ENCODE data around the gene ENO4. TPM values are rescaled to one million over a fixed set of nuclear protein-coding genes. Genes with fewer than 3 reads are reported as not detected.

The ENO4 gene
- total and polyA plus RNA-seq, 8 donors = 0.05 to 2.2 (median 0.31) TPM; not detected in 4

- TF ChIP-seq, protein P1, sequence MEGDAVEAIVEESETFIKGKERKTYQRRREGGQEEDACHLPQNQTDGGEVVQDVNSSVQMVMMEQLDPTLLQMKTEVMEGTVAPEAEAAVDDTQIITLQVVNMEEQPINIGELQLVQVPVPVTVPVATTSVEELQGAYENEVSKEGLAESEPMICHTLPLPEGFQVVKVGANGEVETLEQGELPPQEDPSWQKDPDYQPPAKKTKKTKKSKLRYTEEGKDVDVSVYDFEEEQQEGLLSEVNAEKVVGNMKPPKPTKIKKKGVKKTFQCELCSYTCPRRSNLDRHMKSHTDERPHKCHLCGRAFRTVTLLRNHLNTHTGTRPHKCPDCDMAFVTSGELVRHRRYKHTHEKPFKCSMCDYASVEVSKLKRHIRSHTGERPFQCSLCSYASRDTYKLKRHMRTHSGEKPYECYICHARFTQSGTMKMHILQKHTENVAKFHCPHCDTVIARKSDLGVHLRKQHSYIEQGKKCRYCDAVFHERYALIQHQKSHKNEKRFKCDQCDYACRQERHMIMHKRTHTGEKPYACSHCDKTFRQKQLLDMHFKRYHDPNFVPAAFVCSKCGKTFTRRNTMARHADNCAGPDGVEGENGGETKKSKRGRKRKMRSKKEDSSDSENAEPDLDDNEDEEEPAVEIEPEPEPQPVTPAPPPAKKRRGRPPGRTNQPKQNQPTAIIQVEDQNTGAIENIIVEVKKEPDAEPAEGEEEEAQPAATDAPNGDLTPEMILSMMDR (IDR thresholded peaks at IDR 0.05) = no peak
- TF ChIP-seq POLR2AphosphoS5 (IDR thresholded peaks at IDR 0.05) = no peak
- no peak for TF ChIP-seq POLR2A (IDR thresholded peaks at IDR 0.05)
- no peak for TF ChIP-seq EP300 (IDR thresholded peaks at IDR 0.05)
- H3K4me3 ChIP-seq = no peak overlapping the region
- no peak for DNase-seq
- H3K36me3 ChIP-seq = no peaks in the 10 kb centered on the region
- H3K27me3 ChIP-seq = peaks cover 0 to 78% (median 17%) of the 10 kb centered on the region in 3 donors
- WGBS, 5 donors = 22 to 53% (median 38%) methylated on average over 10 of the region's 10 CpGs
- H3K27ac ChIP-seq = no peak overlapping the region
- intact Hi-C loops (cut with DNase I; ENCODE audit: low total_unique reads) = no loop called here
- H3K4me1 ChIP-seq = no peaks in the 10 kb centered on the region
- H3K9me3 ChIP-seq = no peaks in the 10 kb centered on the region
Measured at GRCh38 chr10:116810120-116810500, 39.2 kb upstream of the ENO4 start.

DNA sequence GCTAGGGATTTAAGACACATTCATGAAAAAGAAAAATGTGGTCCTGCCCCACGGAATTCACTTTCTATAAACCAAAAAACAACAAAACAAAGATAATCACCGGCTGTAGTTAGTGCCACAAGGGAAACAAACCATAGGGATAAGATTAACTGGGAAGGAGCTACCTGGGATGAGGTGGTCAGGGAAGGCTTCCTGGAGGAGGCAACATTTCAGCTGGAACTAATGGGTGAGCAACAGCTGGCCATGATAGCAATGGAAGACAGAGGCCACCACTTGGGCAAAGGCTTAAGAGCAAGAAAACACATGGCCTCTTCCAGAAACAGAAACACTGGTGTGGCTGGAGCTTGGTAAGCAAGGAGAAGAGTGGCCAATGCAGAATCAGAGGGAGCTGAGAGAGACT, 38.4 kb upstream of the ENO4 start:
- DNase-seq = no peak
- no peaks in the 10 kb centered on the region for H3K9me3 ChIP-seq
- no peak overlapping the region for H3K27ac ChIP-seq
- no peaks in the 10 kb centered on the region for H3K36me3 ChIP-seq
- H3K27me3 ChIP-seq = peaks cover 0 to 86% (median 23%) of the 10 kb centered on the region in 3 donors
- TF ChIP-seq EP300 (IDR thresholded peaks at IDR 0.05) (no peak), POLR2AphosphoS5 (IDR thresholded peaks at IDR 0.05) (no peak), POLR2A (IDR thresholded peaks at IDR 0.05) (no peak)
- TF ChIP-seq, protein P1 (IDR thresholded peaks at IDR 0.05) = no peak
- no peak overlapping the region for H3K4me3 ChIP-seq
- H3K4me1 ChIP-seq = no peaks in the 10 kb centered on the region
- intact Hi-C loops (cut with DNase I; ENCODE audit: low total_unique reads) = no loop called here
- WGBS, 5 donors = 67 to 82% (median 74%) methylated on average over 2 of the region's 2 CpGs

GRCh38 chr10:116811691-116812090, 37.6 kb upstream of the ENO4 start:
- 80 to 86% (median 85%) methylated on average over 11 of the region's 11 CpGs for WGBS, 5 donors
- no peak for TF ChIP-seq POLR2AphosphoS5 (IDR thresholded peaks at IDR 0.05)
- no peak for TF ChIP-seq POLR2A (IDR thresholded peaks at IDR 0.05)
- TF ChIP-seq, protein P1 (IDR thresholded peaks at IDR 0.05) = no peak
- TF ChIP-seq EP300 (IDR thresholded peaks at IDR 0.05) = no peak
- DNase-seq = no peak
- H3K27me3 ChIP-seq = peaks cover 0 to 93% (median 26%) of the 10 kb centered on the region in 3 donors
- no peaks in the 10 kb centered on the region for H3K9me3 ChIP-seq
- intact Hi-C loops (cut with DNase I; ENCODE audit: low total_unique reads) = no loop called here
- H3K4me3 ChIP-seq = no peak overlapping the region
- no peak overlapping the region for H3K27ac ChIP-seq
- H3K36me3 ChIP-seq = no peaks in the 10 kb centered on the region
- no peaks in the 10 kb centered on the region for H3K4me1 ChIP-seq

GRCh38 chr10:116815641-116816415, 33.5 kb upstream of the ENO4 start:
- intact Hi-C loops (cut with DNase I; ENCODE audit: low total_unique reads) = no loop called here
- peaks cover 0 to 11% (median 0%) of the 10 kb centered on the region in 4 donors for H3K9me3 ChIP-seq
- no peaks in the 10 kb centered on the region for H3K4me1 ChIP-seq
- WGBS, 5 donors = 65 to 72% (median 71%) methylated on average over 16 to 18 of the region's 18 CpGs
- no peaks in the 10 kb centered on the region for H3K36me3 ChIP-seq
- peaks cover 0 to 87% (median 13%) of the 10 kb centered on the region in 3 donors for H3K27me3 ChIP-seq
- H3K4me3 ChIP-seq = no peak overlapping the region
- TF ChIP-seq EP300 (IDR thresholded peaks at IDR 0.05) (no peak), POLR2A (IDR thresholded peaks at IDR 0.05) (no peak), POLR2AphosphoS5 (IDR thresholded peaks at IDR 0.05) (no peak)
- TF ChIP-seq, protein P1 (IDR thresholded peaks at IDR 0.05) = no peak
- no peak for DNase-seq
- H3K27ac ChIP-seq = no peak overlapping the region
